Neuronal stem cell (in vitro differentiated cells): ENCODE results near the gene EXOC6.

Experiments
- DNase-seq: peaks from one replicate; pipeline ENCODE4 v3.0.0-alpha.2; 2013; ENCODE audit warnings: low spot score
- H2AFZ ChIP-seq: one replicate; pipeline ENCODE4 v1.6.1; 2013; ENCODE audit warnings: mild to moderate bottlenecking, low read length, inconsistent platforms
- H2AK5ac ChIP-seq: 2 replicates; pipeline ENCODE4 v1.6.1; 2013; ENCODE audit warnings: low read depth, mild to moderate bottlenecking, inconsistent platforms, low read length, moderate library complexity, mixed read lengths
- H2BK120ac ChIP-seq: 2 replicates; pipeline ENCODE4 v1.6.1; 2013; ENCODE audit warnings: low read depth, mild to moderate bottlenecking, inconsistent platforms, low read length, moderate library complexity, mixed read lengths
- H2BK12ac ChIP-seq: one replicate; pipeline ENCODE4 v1.6.1; 2013; ENCODE audit warnings: low read length, inconsistent platforms
- H2BK15ac ChIP-seq: 2 replicates; pipeline ENCODE4 v1.6.1; 2013; ENCODE audit warnings: mild to moderate bottlenecking, low read length, inconsistent platforms, mixed read lengths
- H2BK5ac ChIP-seq: one replicate; pipeline ENCODE4 v1.6.1; 2013; ENCODE audit warnings: inconsistent platforms, mild to moderate bottlenecking, low read length, moderate library complexity
- H3K14ac ChIP-seq: one replicate; pipeline ENCODE4 v1.6.1; 2013; ENCODE audit warnings: low read length, inconsistent platforms
- H3K18ac ChIP-seq: 2 replicates; pipeline ENCODE4 v1.6.1; 2013; ENCODE audit warnings: low read length, inconsistent platforms
- H3K23ac ChIP-seq: 2 replicates; pipeline ENCODE4 v1.6.1; 2013; ENCODE audit warnings: low read depth, mild to moderate bottlenecking, mixed read lengths, low read length, inconsistent platforms; ENCODE audit not compliant: poor library complexity
- H3K27ac ChIP-seq: replicated peaks from 3 replicates; pipeline ENCODE4 v1.5.1; 2013; ENCODE audit warnings: low read length, inconsistent platforms
- H3K27me3 ChIP-seq, 3 experiments: 2 replicates each; pipeline ENCODE4 v1.6.1; 2013; ENCODE audit warnings: low read length in 3 of 3, mild to moderate bottlenecking in 2 of 3, inconsistent platforms in 1 of 3, low read depth in 1 of 3, mixed read lengths in 1 of 3, moderate library complexity in 1 of 3; ENCODE audit not compliant: control insufficient read depth in 3 of 3, insufficient read depth in 3 of 3
- H3K36me3 ChIP-seq, 2 donors: replicated peaks in 1 of 2; 2 replicates each; pipeline ENCODE4 v1.6.1; 2013; ENCODE audit warnings: low read length in 2 of 2; ENCODE audit not compliant: control insufficient read depth in 2 of 2, insufficient read depth in 2 of 2
- H3K4ac ChIP-seq: 2 replicates; pipeline ENCODE4 v1.6.1; 2013; ENCODE audit warnings: inconsistent platforms, mild to moderate bottlenecking, low read length, moderate library complexity
- H3K4me1 ChIP-seq, 2 donors: 1 replicate in 1 of 2; 2 replicates in 1 of 2; pipeline ENCODE4 v1.6.1; 2013; ENCODE audit warnings: low read length in 2 of 2, low read depth in 1 of 2; ENCODE audit not compliant: control insufficient read depth in 2 of 2, insufficient read depth in 1 of 2
- H3K4me2 ChIP-seq: one replicate; pipeline ENCODE4 v1.6.1; 2013; ENCODE audit warnings: mild to moderate bottlenecking, low read length, inconsistent platforms; ENCODE audit not compliant: insufficient read depth, poor library complexity, severe bottlenecking
- H3K4me3 ChIP-seq, 2 donors: 2 replicates each; pipeline ENCODE4 v1.5.1; 2013; ENCODE audit warnings: low read length in 2 of 2, mild to moderate bottlenecking in 2 of 2, inconsistent platforms in 1 of 2, moderate library complexity in 1 of 2
- H3K79me1 ChIP-seq: one replicate; pipeline ENCODE4 v1.6.1; 2013; ENCODE audit warnings: low read depth, mild to moderate bottlenecking, inconsistent platforms, low read length, moderate library complexity
- H3K9ac ChIP-seq: one replicate; pipeline ENCODE4 v1.6.1; 2013; ENCODE audit warnings: mild to moderate bottlenecking, low read depth, low read length, inconsistent platforms; ENCODE audit not compliant: poor library complexity
- H3K9me3 ChIP-seq, 2 donors: replicated peaks in 1 of 2; 2 replicates each; pipeline versions ENCODE3 to v1.6.1; 2013; ENCODE audit warnings: low read length in 2 of 2, mild to moderate bottlenecking in 2 of 2, inconsistent platforms in 1 of 2, low read depth in 1 of 2, mixed read lengths in 1 of 2, moderate library complexity in 1 of 2; ENCODE audit not compliant: control insufficient read depth in 2 of 2, insufficient read depth in 1 of 2
- H4K8ac ChIP-seq: one replicate; pipeline ENCODE4 v1.6.1; 2013; ENCODE audit warnings: low read depth, mild to moderate bottlenecking, inconsistent platforms, low read length, moderate library complexity
- H4K91ac ChIP-seq: one replicate; pipeline ENCODE4 v1.6.1; 2013; ENCODE audit warnings: low read length, low read depth, mild to moderate bottlenecking, inconsistent platforms; ENCODE audit not compliant: poor library complexity
- WGBS, 2 donors: extraction: QIAGEN DNeasy Blood & Tissue Kit; methylation state at CpG; one replicate each; pipeline ENCODE4 v1.1.7; 2013; ENCODE audit warnings: missing lambda C conversion rate in 2 of 2, mixed read lengths in 1 of 2; ENCODE audit not compliant: insufficient read length in 2 of 2, insufficient replicate concordance in 1 of 2; ENCODE audit errors: extremely low coverage in 2 of 2; 5-methylcytosine and 5-hydroxymethylcytosine counted together

Gene EXOC6

DNA sequence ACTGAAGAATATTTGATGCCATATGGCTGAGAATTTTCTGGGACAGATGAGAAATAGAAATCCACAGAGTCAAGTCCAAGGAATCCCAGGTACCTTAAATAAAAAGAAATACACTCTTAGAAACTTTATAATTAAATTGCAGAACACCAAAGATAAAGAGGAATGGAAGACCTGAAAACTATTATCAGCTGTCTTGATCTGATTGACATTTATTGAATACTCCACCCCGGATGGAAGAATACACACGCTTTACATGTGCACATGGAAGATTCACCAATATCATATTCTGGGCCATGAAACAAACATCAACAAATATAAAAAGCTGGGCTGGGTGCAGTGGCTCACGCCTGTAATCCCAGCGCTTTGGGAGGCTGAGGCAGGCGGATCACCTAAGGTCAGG, 81.6 kb downstream of the EXOC6 start:
- Histone ChIP-seq H3K9me3 (peaks cover 0 to 14% of the 10 kb centered on the region in 2 donors), H3K14ac (no peak overlapping the region), H3K18ac (no peak overlapping the region), H3K4me1 (no peaks in the 10 kb centered on the region), H4K91ac (no peak overlapping the region), H3K4me3 (no peak overlapping the region), H2BK120ac (no peak overlapping the region), H4K8ac (no peak overlapping the region), H3K9ac (no peak overlapping the region), H3K4ac (no peak overlapping the region), H3K79me1 (no peaks in the 10 kb centered on the region), H3K23ac (no peak overlapping the region), H2BK5ac (no peak overlapping the region), H3K27ac (no peak overlapping the region), H2AK5ac (no peak overlapping the region), H3K27me3 (no peaks in the 10 kb centered on the region), H2BK15ac (no peak overlapping the region), H2BK12ac (no peak overlapping the region), H2AFZ (no peak overlapping the region), H3K36me3 (peaks cover 0 to 34% of the 10 kb centered on the region in 2 donors), H3K4me2 (no peak overlapping the region)
- no peak for DNase-seq
- WGBS, 2 donors, result no CpG with 5 or more reads among the region's 5 CpGs

DNA sequence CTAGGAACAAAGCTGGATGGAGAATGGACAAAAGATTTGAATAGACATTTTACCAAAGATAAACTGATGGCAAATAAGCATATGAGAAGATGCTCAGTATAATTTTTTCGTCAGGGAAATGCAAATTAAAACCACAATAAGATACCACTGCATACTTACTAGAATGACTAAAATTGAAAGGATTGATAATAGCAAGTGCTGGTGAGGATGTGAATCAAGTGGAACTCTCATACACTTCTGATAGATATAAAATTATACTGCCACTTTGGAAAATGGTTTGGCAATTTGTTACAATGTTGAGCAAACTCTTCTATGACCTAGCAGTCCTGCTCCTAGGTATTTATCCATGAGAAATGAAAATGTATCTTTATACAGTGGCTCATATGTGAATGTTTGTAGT, 83.3 kb downstream of the EXOC6 start:
- Histone ChIP-seq H3K79me1 (no peaks in the 10 kb centered on the region), H3K4me1 (no peaks in the 10 kb centered on the region), H3K4ac (no peak overlapping the region), H3K18ac (no peak overlapping the region), H2BK12ac (no peak overlapping the region), H3K4me3 (no peak overlapping the region), H3K27ac (no peak overlapping the region), H2AFZ (no peak overlapping the region), H3K27me3 (no peaks in the 10 kb centered on the region), H2BK120ac (no peak overlapping the region), H4K8ac (no peak overlapping the region), H2BK15ac (no peak overlapping the region), H3K4me2 (no peak overlapping the region), H2BK5ac (no peak overlapping the region), H3K23ac (no peak overlapping the region), H2AK5ac (no peak overlapping the region), H3K36me3 (peaks cover 0 to 41% of the 10 kb centered on the region in 2 donors), H3K14ac (no peak overlapping the region), H3K9me3 (peaks cover 0 to 14% of the 10 kb centered on the region in 2 donors), H3K9ac (no peak overlapping the region), H4K91ac (no peak overlapping the region)
- DNase-seq, result no peak
- WGBS, 2 donors, result no CpG with 5 or more reads among the region's 1 CpG

DNA sequence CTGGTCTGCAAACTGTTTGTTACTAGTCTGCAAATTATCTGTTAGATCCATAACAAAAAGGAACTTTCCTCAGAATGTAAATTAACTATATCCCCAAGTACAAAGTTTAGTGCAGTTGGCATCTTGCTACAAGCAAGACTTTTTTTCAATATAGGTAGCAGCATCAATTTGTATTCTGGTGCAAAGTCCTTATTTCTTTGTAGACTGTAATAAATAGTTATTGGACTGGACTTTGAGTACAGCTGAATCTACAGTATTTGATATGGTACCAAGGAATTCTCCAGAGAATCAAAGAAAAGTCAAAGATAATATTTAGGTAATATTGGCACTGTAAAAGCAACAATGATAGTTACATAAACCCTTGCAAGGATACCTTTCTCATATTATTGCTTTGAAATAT, 89.6 kb downstream of the EXOC6 start:
- Histone ChIP-seq H3K14ac (no peak overlapping the region), H3K9ac (no peak overlapping the region), H3K4me1 (no peaks in the 10 kb centered on the region), H2BK15ac (no peak overlapping the region), H2BK5ac (no peak overlapping the region), H3K23ac (no peak overlapping the region), H3K27ac (no peak overlapping the region), H3K9me3 (no peaks in the 10 kb centered on the region), H3K18ac (no peak overlapping the region), H3K79me1 (no peaks in the 10 kb centered on the region), H3K4me2 (no peak overlapping the region), H3K4ac (no peak overlapping the region), H2AFZ (no peak overlapping the region), H2BK120ac (no peak overlapping the region), H4K91ac (no peak overlapping the region), H3K27me3 (no peaks in the 10 kb centered on the region), H3K4me3 (no peak overlapping the region), H2BK12ac (no peak overlapping the region), H2AK5ac (no peak overlapping the region), H4K8ac (no peak overlapping the region), H3K36me3 (peaks cover 0 to 21% of the 10 kb centered on the region in 2 donors)
- no peak for DNase-seq

DNA sequence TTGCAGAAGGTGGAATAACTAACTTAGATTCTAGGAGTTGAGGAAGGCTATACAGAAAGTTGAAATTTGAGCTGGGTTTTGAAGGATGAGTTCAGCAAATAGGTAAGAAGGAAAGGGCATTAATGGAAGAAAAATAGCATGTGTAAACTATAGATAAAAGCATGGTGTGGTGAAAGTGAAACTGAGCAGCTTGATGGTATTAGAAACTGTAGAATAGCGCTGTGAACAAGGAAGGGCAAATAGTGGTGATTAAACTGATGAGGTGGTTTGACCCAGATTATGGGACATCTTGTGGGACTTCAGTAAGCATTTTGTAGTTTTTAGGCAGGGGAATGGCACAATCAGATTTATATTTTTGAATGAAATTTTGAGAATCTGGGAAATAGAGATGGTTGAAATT, 90.5 kb downstream of the EXOC6 start:
- H3K18ac ChIP-seq, result no peak overlapping the region
- H3K27me3 ChIP-seq, result no peaks in the 10 kb centered on the region
- no peaks in the 10 kb centered on the region for H3K79me1 ChIP-seq
- H3K27ac ChIP-seq, result no peak overlapping the region
- H4K91ac ChIP-seq, result no peak overlapping the region
- peaks cover 0 to 29% of the 10 kb centered on the region in 2 donors for H3K36me3 ChIP-seq
- H4K8ac ChIP-seq, result no peak overlapping the region
- no peak overlapping the region for H2AFZ ChIP-seq
- no peaks in the 10 kb centered on the region for H3K9me3 ChIP-seq
- WGBS, 2 donors, result no CpG with 5 or more reads among the region's 1 CpG
- no peak overlapping the region for H2AK5ac ChIP-seq
- H3K9ac ChIP-seq, result no peak overlapping the region
- no peaks in the 10 kb centered on the region for H3K4me1 ChIP-seq
- no peak overlapping the region for H3K4ac ChIP-seq
- H3K23ac ChIP-seq, result no peak overlapping the region
- no peak overlapping the region for H2BK15ac ChIP-seq
- no peak overlapping the region for H2BK120ac ChIP-seq
- no peak for DNase-seq
- no peak overlapping the region for H3K4me2 ChIP-seq
- no peak overlapping the region for H2BK12ac ChIP-seq
- H2BK5ac ChIP-seq, result no peak overlapping the region
- no peak overlapping the region for H3K4me3 ChIP-seq
- H3K14ac ChIP-seq, result no peak overlapping the region
